MV-4-11 (cell line): ENCODE results near the gene NCKAP1.
"Not testable (repeated sequence)": the region's sequence is repeated elsewhere in the genome, so short reads cannot be mapped to it uniquely, and the experiment has no call there.

ENCODE experiments used
- DNase-seq: peaks from one replicate; lab custom pipeline; 2025; lab: John Stamatoyannopoulos, UW

Gene NCKAP1

DNA sequence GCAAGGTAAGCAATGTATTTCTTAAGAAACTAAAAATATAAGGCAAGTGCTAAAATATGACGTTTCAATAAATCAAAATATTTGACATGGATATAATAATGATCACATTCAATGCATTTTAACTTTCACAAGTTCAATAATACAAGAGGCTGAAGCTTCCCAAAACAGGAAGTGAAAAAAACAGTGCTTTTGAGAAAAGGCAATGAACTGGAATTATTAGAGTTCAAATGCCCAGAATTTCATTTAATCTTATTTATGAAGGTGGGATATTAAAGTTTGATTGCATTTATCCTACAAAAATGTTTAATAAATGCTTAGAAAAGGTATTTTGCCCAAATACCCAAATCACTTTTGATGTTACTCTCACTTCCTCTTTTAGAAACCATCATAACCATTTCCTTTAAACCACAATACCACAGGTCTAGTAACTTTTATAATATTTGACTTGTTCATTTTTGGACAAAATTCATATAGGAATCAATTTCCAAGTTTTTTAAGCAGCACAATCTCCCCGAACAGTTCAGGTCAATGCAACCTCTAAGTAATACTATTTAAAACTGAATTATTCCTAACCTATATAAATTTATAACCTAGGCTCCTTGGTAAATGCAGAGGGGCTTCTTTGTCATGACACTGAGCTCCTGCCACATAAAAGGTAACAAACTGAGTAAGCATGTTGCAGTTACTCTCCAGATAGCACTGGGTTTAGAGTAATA is 2.1 kb downstream of the NCKAP1 start:
- peak; percentile 72 for DNase-seq

- DNase-seq: no peak
These were observed 2.8 kb downstream of the NCKAP1 start for GRCh38 chr2:183035298-183035953.

DNA sequence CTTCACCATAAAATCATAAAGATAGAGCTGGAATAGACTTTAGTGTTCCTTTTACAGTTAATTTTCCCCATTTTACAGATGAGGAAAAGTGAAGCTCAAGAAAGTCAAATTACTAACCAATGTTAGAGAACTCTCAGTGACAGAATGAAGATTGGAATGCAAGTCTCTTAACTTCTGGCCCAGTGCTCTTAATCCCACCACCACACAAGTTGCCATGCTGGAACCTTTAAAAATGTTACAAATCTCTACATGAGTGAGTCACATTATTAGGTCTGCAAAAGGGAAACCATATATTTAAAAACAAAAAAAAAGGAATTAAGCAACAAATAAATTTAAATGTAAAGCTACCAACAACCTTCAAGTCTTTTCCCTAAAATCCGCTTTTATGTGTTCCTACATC is 3.5 kb downstream of the NCKAP1 start:
- DNase-seq: no peak

DNA sequence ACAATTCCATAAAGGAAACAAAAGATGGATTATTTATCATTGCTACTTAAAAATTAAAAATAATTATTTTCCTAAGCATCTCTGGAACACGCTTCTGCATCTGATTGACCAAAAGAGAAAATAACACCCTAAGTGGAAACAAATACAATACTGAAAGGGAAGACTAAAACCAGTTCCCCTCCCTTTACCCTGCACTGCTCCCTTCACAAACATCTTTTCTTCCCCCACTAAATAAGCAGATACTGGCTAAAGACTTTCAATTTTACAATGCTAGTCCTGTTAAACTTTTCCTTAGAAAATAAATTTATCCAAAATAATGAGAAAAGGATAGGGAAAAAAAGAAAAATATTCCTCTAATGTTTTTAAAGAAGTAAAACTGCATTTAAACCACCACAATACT is 4.3 kb downstream of the NCKAP1 start:
- DNase-seq: no peak

DNA sequence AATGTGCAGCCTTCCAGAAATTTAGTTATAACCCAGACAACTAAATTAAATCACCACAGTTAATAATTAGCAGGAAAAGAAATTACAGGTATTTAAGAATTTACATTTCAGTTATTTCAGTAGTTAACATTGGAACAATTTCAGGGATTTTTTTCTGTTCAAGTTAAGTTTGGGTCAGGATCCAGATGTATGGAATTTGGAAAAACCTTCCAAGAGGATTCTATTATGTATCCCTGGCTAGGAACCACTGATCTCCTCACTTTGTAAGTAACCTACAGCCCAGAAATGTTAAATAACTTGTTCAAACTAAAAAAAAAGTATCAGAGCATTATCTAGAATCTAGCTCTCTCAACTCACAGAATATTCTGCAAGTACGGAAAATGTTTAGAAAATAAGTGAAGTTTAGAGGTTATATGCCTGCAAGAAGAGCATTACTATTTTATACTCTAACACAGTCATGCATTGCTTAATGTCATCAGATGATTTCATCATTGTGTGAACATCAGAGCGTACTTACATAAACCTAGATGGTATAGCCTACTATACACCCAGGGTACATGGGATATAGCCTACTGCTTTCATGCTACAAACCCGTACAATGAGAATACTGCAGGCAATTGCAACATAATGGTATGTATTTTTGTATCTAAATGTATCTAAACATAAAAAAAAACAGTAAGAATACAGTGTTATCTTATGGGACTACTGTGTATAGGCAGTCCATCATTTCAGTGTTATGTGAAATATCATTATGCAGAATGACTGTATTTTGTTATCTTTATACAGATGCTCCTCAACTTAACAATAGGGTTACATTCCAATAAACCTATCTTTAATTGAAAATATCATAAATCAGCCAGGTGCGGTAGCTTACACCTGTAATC is 6.1 kb downstream of the NCKAP1 start:
- DNase-seq: peak; percentile 9

GRCh38 chr2:183029219-183029618 is 9.0 kb downstream of the NCKAP1 start:
- DNase-seq: no peak

DNA sequence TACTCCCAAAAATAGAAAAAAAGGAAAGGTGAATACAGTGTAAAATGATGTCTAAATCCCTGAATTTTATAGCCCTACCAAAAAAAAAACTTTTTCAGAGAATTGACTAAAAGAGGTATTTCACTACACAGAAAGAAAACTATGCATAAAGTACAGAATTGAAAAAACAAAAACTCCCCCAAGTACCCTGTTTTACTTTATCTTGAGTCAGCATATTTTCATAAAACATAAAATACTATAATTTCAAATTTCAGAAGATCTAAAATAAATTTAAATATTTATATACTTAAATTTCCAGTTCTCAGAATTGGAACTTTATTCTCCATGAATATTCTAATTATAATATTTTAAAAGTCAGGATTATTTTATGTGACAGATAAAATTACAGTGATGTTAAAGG is 10.1 kb downstream of the NCKAP1 start:
- no peak for DNase-seq

- no peak for DNase-seq
These were observed 10.8 kb downstream of the NCKAP1 start for GRCh38 chr2:183027443-183027842.

DNA sequence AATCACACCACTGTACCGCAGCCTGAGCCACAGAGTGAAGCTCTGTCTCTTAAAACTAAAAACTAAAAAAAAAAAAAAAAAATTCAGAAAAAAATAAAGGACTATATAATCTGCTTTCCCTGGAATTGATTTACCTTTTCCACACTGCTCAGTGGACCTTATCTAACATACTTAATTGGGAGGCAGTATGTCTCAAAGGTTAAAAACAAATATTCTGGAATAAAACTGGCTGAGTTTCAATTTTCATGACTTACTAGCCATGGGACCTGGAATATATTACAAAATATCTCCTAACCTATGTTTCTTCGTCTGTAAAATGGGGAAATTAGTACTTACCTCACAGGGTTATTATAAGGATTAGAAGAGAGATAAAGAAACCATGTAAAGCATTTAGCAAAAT is 11.8 kb downstream of the NCKAP1 start:
- no peak for DNase-seq

GRCh38 chr2:183025993-183026392 is 12.3 kb downstream of the NCKAP1 start:
- no peak for DNase-seq

GRCh38 chr2:183024339-183025095 is 13.7 kb downstream of the NCKAP1 start:
- no peak for DNase-seq

DNA sequence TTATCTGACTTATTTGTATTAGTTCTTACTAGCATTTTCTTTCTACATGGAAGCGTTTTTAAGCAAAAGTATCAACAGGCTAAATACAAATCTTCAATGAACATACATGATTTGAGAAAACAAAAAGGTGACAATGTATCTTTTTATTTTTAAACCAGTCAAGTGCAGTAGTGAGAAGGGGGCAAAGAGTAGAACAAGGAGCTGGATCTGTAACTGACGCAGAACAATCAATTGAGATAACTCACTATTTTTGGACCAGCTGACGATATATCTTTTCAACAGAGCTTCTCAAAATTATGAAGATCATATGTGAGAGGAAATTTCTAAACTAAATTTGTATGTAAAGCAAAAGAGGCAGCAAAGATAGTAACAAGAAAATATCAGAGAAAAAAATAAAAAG is 15.5 kb downstream of the NCKAP1 start:
- no peak for DNase-seq

- no peak for DNase-seq
These were observed 16.6 kb downstream of the NCKAP1 start for GRCh38 chr2:183021613-183022012.

DNA sequence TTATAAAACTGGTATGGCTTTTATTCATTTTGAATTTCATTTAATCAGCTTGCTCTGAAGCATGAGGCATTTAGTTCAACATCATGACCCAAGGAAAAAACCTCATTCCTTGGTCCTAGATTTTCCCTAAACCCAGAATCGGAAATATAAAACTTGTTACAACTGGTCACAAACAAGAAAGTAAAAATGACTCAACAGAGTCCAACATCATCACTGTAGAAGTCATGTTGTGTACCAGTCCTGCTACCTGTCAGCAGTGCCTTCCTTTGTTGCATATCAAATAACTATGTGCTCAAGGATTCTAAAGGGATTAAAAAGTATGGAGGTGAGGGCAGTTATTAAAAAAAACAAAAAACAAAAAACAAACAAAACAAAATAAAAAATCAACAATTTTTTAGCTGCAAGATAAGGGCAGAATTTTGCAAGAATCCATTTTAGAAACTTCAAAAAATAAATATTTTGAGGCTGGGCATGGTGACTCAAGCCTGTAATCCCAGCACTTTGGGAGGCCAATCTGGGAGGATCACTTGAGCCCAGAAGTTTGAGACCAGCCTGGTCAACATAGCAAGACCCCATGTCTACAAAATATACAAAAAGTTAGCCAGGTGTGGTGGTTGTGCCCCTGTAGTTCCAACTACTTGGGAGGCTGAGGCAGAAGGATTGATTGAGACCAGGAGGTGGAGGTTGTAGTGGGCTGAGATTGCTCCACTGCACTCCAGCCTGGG is 18.4 kb downstream of the NCKAP1 start:
- DNase-seq: no peak

- DNase-seq: not testable (repeated sequence)
These were observed 20.4 kb downstream of the NCKAP1 start for GRCh38 chr2:183017845-183018244.

DNA sequence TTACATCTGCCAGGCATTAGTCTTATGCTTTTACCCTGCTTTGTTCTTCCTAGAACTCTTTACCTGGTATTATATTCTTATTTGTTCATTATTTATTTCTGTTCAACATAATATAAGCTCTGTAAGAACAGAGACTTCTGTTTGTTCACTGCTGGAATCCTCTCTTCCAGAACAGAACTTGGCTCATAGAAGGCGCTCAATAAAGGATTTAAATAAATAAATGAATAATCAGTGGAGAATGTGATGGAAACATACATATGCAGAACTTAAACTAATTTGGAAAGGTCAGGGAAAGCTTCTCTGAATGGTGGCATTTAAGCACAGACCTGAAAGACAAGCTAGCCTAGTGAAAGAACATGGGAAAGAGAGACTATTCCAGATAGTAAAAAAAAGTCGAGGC is 24.3 kb downstream of the NCKAP1 start:
- no peak for DNase-seq

GRCh38 chr2:183011743-183012142 is 26.5 kb downstream of the NCKAP1 start:
- no peak for DNase-seq

DNA sequence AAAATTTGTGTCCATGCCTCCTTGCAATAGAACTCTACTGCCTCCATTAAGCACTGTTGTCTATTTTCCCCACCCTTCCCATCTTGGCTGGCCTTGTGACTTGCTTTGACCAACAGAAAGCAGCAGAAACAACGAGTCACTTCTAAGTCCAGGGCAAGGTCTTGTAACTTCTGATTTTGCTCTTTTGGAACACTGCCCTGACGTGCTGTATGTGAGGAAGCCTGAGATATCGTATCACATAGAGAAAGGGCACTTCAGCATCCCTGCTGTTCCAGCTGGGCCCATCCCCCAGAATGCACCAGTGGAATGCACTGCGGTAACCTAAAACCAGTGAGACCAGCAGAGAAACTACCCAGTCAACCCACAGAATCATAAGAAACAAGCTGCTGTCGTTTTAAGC is 28.1 kb downstream of the NCKAP1 start:
- DNase-seq: no peak

DNA sequence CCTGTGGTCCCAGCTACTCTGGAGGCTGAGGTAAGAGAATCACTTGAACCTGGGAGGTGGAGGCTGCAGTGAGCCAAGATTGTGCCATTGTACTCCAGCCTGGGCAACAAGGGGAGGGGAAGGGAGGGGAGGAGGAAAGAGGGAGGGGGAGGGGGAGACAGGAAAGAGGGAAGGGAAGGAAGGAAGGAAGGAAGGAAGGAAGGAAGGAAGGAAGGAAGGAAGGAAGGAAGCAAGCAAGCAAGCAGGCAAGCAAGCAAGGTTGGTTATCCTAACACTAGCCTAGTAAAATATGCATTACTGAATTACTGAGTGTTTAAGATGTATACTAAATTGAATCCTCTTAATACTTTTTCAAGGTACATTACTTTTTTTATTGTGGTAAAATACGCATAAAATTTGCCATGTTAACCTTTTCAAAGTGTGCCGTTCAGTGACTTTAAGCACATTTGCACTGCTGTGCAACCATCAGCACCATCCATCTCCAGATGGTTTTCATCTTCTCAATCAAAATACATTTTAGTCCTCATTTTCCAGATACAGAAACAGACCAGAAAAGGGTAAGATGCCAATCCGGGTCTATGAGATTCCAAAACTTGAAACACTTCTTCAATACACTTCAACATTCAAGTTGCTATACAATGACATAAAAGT is 28.9 kb downstream of the NCKAP1 start:
- DNase-seq: no peak

DNA sequence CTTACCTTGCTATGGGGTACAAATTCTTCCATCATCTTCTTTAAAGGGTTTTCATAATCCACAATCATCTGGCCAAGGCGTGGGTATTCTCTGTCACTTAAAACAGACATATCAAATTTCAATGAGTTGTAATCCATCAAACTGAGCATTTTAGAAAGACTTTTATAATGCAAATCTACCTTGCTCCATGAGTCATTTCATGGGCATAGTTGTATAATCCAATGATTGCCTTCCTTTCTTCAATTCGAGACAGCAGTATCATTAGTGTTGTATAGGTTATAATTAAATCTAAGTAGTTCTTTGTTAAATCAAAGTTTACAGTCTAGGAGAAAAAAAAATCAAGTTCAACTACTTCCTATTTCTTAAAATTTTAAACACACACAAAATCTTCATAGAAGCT is 36.3 kb downstream of the NCKAP1 start:
- DNase-seq: no peak

GRCh38 chr2:183000846-183001245 is 37.4 kb downstream of the NCKAP1 start:
- no peak for DNase-seq
